NCI-H2171 (cell line): ENCODE results near the gene NRBF2.

Source experiments
- DNase-seq: peaks from one replicate; lab custom pipeline; 2025; lab: John Stamatoyannopoulos, UW

The NRBF2 gene

GRCh38 chr10:63164166-63164623 lies 31.1 kb downstream of the NRBF2 start:
- no peak for DNase-seq

- DNase-seq, result no peak
These were observed 32.1 kb downstream of the NRBF2 start for GRCh38 chr10:63165249-63165648.

- DNase-seq, result peak; percentile 14
These were observed 33.7 kb downstream of the NRBF2 start for GRCh38 chr10:63166742-63167258.

- no peak for DNase-seq
These were observed 35.8 kb downstream of the NRBF2 start for GRCh38 chr10:63168821-63169462.

GRCh38 chr10:63169624-63170023 lies 36.5 kb downstream of the NRBF2 start:
- DNase-seq, result no peak

- DNase-seq, result no peak
These were observed 38.2 kb downstream of the NRBF2 start for GRCh38 chr10:63171255-63171855.

- DNase-seq, result no peak
These were observed 38.8 kb downstream of the NRBF2 start for GRCh38 chr10:63171926-63172325.

- no peak for DNase-seq
These were observed 40.5 kb downstream of the NRBF2 start for GRCh38 chr10:63173468-63174232.

GRCh38 chr10:63175534-63175933 lies 42.4 kb downstream of the NRBF2 start:
- no peak for DNase-seq

GRCh38 chr10:63192826-63193225 lies 59.7 kb downstream of the NRBF2 start:
- DNase-seq, result no peak

GRCh38 chr10:63197344-63198092 lies 64.4 kb downstream of the NRBF2 start:
- no peak for DNase-seq

- no peak for DNase-seq
These were observed 66.6 kb downstream of the NRBF2 start for GRCh38 chr10:63199716-63200115.

- DNase-seq, result no peak
These were observed 67.3 kb downstream of the NRBF2 start for GRCh38 chr10:63200431-63200830.

- DNase-seq, result no peak
These were observed 68.0 kb downstream of the NRBF2 start for GRCh38 chr10:63201118-63201517.
